Non-pigmented ciliary epithelial cell (primary cell): ENCODE results near the gene VPS41.

Source experiments
- DNase-seq: peaks from one replicate; pipeline ENCODE4 v3.0.0-alpha.2; 2010; ENCODE audit warnings: low read depth

The VPS41 gene

DNA sequence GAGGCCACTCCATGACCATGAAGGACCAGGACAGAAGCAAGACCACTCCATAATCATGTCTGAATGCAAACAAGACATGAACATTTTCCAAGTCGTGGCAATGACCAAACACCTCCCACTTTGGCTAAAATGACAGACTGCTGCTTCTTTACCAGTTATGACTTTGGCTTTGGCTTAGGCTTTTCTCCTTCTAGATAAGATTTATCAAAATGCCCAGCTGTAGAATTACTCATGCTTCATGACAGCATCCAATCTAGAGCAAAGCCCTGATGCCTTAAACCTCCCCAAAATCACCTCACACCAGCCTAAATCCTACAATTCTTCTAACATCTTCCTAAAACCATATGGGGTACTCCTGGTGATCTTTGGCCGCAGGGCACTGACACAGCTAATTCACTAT is 102.1 kb downstream of the VPS41 start:
- no peak for DNase-seq

- DNase-seq = no peak
These were observed 107.2 kb downstream of the VPS41 start for GRCh38 chr7:38801786-38802185.

- DNase-seq = no peak
These were observed 110.3 kb downstream of the VPS41 start for GRCh38 chr7:38798552-38799267.

DNA sequence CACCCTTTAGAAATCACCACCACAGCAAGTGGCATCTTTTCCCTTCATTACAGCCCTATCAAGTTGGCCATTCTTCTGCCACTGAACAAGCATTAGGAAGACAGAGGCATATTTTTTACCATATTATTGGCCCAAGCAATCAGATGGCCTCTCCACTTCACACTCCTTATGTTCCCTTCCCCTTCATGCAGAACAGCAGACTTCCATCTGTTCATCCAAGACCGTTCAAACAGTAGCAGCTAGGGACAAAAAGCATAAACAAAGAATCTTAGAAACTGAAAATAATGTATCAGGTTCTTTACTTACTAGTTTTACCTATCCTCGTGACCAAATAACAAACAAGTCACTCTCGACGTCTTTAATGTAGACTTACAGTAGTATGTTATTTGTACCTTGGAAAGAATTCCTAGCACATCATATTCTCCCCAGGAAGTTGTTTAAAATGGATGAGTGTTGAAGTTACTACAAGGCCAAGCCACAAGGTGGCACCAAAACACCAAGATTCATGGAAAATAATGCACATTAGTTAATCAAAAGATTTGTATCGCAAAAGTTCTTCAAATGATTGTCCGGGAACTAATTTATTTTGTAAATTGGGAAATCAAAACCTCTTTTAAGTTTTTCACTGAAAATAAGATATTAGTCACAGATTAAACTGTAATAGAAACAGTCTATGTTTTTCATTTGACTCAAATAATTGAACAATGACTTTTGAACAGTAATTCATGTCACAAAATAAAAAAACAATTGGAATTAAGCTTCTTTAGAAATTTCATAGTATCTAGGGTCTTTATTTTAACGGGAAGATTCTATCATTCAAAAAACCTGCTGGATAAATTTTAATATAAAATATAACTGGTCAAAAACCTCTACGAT is 112.1 kb downstream of the VPS41 start:
- peak; percentile 32 for DNase-seq

- DNase-seq = no peak
These were observed 113.4 kb downstream of the VPS41 start for GRCh38 chr7:38795593-38795992.

DNA sequence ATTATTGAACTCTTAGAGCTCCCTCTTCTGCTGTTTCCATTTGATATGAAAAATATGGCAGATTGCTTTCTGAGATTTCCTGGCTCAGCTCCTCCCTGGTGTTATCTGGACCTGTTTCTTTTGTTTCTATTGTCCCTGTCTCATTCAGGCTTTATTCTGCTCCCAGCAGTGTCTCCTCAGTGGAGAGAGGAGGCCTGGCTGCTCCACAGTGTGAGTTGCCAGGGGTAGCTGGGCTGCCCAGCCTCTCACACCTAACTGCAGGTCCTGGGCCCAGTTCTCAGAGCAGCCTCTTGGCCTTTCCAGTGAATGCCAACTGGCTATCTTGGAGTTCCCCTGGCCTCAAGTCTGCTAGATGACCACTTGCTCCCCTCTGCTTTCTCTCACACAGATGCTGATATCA is 127.0 kb downstream of the VPS41 start:
- DNase-seq = no peak

DNA sequence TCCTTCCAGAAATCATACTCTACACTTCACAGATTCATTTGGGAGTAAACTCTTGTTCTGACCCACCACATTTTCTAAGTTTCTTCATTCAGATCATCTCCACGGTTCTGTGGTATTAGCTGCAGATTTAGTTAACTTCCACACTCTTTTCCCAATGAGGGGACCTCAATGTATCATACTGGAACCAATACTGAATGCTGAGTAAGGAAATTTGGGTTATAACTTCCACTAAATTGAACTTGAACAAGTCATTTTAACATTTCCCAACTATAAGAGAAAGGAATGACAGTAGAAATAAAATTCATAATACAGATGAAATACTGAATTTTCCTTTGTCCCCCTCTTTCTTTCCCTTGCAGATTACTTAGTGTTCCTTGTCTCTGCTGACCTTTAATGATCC is 131.4 kb downstream of the VPS41 start:
- DNase-seq = no peak

DNA sequence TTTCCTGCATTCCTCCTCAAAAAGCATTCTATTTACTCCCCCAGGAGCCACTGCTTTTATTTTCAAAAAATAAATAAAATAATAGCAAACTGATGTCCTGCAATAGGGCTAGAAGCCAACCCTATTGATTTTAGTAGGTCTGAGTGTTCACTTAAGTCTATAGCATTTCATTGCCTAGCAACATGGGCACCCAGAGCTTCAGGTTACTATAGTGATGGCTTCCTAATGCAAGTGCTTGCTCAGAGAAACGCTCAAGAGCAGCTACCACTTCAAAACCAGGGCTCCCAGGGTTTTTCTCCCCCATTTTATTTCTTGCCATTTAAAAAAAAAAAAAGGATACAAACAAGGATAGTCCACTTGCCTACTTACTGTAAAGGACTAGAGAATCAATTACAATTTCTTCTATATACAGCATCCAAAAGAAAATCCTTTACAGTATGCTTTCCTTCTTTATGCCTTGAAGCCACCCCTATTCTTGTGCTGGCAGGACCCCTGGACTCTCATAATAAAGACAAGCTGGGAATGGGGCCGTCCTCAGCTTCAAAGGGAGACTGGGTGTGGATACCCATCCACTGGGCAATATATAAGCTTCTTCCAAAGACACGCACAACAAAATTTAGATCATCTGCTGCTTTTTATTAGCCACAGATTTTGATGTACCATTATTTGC is 133.3 kb downstream of the VPS41 start:
- no peak for DNase-seq

- DNase-seq = no peak
These were observed 135.6 kb downstream of the VPS41 start for GRCh38 chr7:38773430-38773829.

- no peak for DNase-seq
These were observed 148.8 kb downstream of the VPS41 start for GRCh38 chr7:38760226-38760625.

DNA sequence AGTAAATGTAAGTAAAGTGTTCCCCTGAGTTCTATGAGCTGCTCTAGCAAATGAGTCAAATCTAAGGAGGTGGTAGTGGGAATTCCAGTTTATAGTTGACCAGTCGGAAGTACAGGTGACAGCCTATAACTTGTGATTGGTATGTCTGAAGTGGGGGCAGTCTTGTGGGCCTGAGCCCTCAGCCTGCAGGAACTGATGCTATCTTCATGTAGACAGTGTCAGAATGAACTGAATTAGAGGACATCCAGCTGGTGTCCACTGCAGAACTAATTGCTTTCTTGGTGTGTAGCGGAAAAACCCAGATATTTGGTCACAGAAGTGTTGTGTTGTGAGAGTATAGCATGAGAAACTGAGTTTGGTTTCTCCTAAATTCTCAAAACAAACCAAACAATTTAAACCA is 150.0 kb downstream of the VPS41 start:
- DNase-seq = no peak

DNA sequence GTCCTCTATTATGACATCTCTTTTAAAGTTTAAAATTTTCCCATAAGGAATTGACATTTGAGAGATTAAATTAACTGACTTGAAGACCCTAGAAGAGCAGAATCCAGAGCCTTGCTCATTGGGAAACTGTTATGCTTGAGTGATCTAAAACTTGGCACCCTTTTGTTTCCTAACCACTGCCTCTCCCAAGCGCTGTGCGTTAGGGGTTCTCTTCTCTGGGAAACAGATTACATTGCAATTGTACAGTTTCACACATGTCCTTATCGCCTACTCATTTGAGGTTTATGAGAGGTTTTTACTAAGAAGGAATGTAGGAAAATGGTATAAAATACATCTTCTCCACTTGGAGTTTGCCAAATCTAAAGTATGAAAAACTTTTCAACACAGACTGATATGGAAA is 151.1 kb downstream of the VPS41 start:
- DNase-seq = no peak

GRCh38 chr7:38756521-38756920 is 152.5 kb downstream of the VPS41 start:
- DNase-seq = no peak

GRCh38 chr7:38753347-38753746 is 155.6 kb downstream of the VPS41 start:
- no peak for DNase-seq

GRCh38 chr7:38751416-38751815 is 157.6 kb downstream of the VPS41 start:
- DNase-seq = no peak

DNA sequence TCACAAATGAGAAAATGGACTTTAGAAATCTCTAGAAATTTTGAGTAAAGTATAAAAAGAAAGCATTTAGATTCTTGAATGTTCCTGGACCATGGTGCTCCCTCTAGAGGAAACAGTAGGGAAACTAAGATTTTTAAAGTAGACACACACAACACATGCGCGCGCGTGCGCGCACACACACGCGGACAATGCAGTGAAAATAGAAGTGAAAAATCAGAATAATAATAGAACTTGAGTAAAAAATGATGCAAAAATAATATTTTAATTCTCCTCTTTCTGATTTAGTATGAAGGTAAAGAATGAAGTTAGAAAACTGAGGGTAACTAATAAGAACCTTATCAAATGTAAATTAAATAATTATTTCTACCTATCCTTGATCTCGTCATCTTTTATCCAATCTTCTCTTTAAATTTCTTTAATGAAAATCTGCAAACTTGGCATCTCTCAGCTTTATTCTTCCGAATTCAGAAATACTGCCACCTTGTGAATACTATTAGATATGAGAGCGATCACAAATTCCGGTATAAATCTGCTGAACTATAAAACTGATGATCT is 160.9 kb downstream of the VPS41 start:
- DNase-seq = no peak

DNA sequence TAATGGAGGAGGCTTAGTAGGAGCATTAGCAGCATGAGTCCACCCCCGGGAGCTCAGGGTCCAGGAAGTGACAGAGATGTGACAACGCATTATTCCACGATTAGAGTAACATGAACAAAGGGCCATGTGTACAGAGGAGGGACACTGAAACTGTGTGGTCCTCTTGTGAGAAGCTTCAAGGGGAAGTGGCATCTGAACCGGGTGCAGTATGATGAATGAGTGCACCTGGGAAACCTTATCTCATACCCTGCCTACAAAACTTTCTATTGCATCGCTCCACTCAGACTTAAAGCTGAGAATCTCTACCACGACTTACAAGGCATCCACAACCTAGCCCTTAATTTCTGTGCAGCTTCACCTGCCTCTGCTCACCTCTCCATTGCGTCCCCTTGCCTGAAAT is 162.6 kb downstream of the VPS41 start:
- no peak for DNase-seq

DNA sequence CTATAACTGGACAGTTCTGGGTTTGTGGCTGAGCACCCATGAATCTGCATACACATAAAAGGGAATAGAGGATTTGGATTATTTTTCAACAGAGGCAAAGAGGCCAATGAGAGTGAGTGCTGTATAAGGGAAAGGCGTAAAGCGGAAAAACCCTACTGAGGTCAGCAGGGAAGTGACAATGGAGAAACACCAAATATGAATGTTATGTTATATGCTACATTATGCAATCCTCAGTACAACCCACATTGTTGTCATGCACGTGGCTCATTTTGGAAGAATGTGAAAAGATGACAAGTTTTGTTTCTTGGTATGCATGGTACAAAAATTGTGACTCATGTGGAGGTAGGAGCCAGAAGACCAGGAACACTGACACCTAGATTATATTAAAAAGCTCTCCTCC is 164.2 kb downstream of the VPS41 start:
- DNase-seq = peak; percentile 79

- no peak for DNase-seq
These were observed 165.1 kb downstream of the VPS41 start for GRCh38 chr7:38743899-38744298.

- no peak for DNase-seq
These were observed 168.9 kb downstream of the VPS41 start for GRCh38 chr7:38740041-38740440.

DNA sequence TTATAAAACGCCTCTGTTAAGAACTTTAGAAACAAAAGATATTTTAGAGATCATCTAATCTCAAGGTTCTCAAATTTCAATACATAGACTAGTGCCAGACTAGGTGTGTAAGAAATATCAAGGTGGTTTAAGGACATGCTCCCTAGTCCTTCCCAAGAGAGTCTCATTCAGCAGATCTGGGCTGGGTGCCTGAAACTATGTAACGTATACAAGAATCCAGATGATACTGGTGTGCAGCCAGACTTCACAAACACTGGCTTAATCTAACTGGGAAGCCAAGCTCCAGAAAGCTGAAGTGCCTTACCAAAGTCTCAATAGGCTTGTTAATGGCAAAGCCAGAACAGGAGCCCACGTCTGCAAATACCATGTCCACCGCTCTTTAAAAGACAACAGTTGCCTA is 172.9 kb downstream of the VPS41 start:
- no peak for DNase-seq

- peak; percentile 24 for DNase-seq
These were observed 177.8 kb downstream of the VPS41 start for GRCh38 chr7:38731215-38731614.

DNA sequence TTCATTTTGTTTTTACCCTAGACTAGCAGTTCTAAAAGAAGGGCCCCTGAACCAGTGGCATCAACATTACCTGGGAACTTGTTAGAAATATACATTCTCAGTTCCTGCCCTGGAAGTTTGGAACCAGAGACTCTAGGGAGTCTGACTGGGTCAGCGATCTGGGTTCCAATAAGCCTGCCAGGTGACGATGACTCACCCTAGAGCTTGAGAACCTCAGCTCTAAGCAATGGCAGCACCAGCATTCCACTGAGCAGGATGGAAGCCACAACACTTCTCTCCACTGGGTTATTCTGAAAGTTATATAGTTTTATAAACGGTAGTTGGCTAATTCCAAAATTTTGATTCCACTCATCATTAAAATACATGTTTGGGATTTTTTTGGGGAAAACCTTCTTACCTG is 180.8 kb downstream of the VPS41 start:
- DNase-seq = no peak
